GM21367 (cell line): ENCODE measurements around the gene MAP1LC3B2.
"Not testable (repeated sequence)": the region's sequence is repeated elsewhere in the genome, so short reads cannot be mapped to it uniquely, and the experiment has no call there.

Experiments
- ATAC-seq: cut with Tn5 transposase; IDR thresholded peaks from one replicate; pipeline ENCODE4 v1.9.1; 2021; ENCODE audit not compliant: unreplicated experiment

Gene MAP1LC3B2

GRCh38 chr12:116556964-116557698, 2.0 kb upstream of the MAP1LC3B2 start:
- ATAC-seq = no peak

- ATAC-seq = no peak
Measured at GRCh38 chr12:116558280-116559161, 660 bp upstream of the MAP1LC3B2 start.

GRCh38 chr12:116561181-116561821, 2.1 kb downstream of the MAP1LC3B2 start:
- no peak for ATAC-seq

GRCh38 chr12:116562090-116562489, 2.9 kb downstream of the MAP1LC3B2 start:
- ATAC-seq = no peak

GRCh38 chr12:116563262-116563661, 4.1 kb downstream of the MAP1LC3B2 start:
- ATAC-seq = no peak

GRCh38 chr12:116564080-116564479, 4.9 kb downstream of the MAP1LC3B2 start:
- ATAC-seq = no peak

GRCh38 chr12:116565221-116565620, 6.0 kb downstream of the MAP1LC3B2 start:
- ATAC-seq = not testable (repeated sequence)

GRCh38 chr12:116565963-116566362, 6.8 kb downstream of the MAP1LC3B2 start:
- no peak for ATAC-seq

GRCh38 chr12:116568203-116568602, 9.0 kb downstream of the MAP1LC3B2 start:
- no peak for ATAC-seq

GRCh38 chr12:116571089-116571488, 11.9 kb downstream of the MAP1LC3B2 start:
- no peak for ATAC-seq

- no peak for ATAC-seq
Measured at GRCh38 chr12:116573776-116574175, 14.6 kb downstream of the MAP1LC3B2 start.

- not testable (repeated sequence) for ATAC-seq
Measured at GRCh38 chr12:116575754-116576153, 16.6 kb downstream of the MAP1LC3B2 start.

GRCh38 chr12:116577154-116577561, 18.0 kb downstream of the MAP1LC3B2 start:
- no peak for ATAC-seq

GRCh38 chr12:116578051-116578450, 18.9 kb downstream of the MAP1LC3B2 start:
- ATAC-seq = no peak

- ATAC-seq = no peak
Measured at GRCh38 chr12:116582610-116583009, 23.4 kb downstream of the MAP1LC3B2 start.

GRCh38 chr12:116583129-116583694, 24.0 kb downstream of the MAP1LC3B2 start:
- ATAC-seq = no peak

GRCh38 chr12:116587270-116587669, 28.1 kb downstream of the MAP1LC3B2 start:
- no peak for ATAC-seq

- ATAC-seq = no peak
Measured at GRCh38 chr12:116588390-116589028, 29.3 kb downstream of the MAP1LC3B2 start.

- ATAC-seq = no peak
Measured at GRCh38 chr12:116589581-116589980, 30.4 kb downstream of the MAP1LC3B2 start.

- no peak for ATAC-seq
Measured at GRCh38 chr12:116590561-116590960, 31.4 kb downstream of the MAP1LC3B2 start.
